GM19397 (cell line): ENCODE measurements around the gene LYRM9.
"Not testable (repeated sequence)": the region's sequence is repeated elsewhere in the genome, so short reads cannot be mapped to it uniquely, and the experiment has no call there.

Experiments
- ATAC-seq: cut with Tn5 transposase; IDR thresholded peaks from one replicate; pipeline ENCODE4 v1.9.1; 2021; ENCODE audit warnings: mild to moderate bottlenecking, moderate library complexity; ENCODE audit not compliant: unreplicated experiment

Gene LYRM9

GRCh38 chr17:27878776-27879562 is 14.2 kb downstream of the LYRM9 start:
- no peak for ATAC-seq

GRCh38 chr17:27873746-27874145 is 19.4 kb downstream of the LYRM9 start:
- ATAC-seq = no peak

GRCh38 chr17:27873211-27873610 is 20.0 kb downstream of the LYRM9 start:
- no peak for ATAC-seq

- ATAC-seq = no peak
Observed at GRCh38 chr17:27872776-27873175, 20.4 kb downstream of the LYRM9 start.

GRCh38 chr17:27871407-27871806 is 21.8 kb downstream of the LYRM9 start:
- no peak for ATAC-seq

GRCh38 chr17:27870345-27870744 is 22.8 kb downstream of the LYRM9 start:
- no peak for ATAC-seq

- no peak for ATAC-seq
Observed at GRCh38 chr17:27868565-27868964, 24.6 kb downstream of the LYRM9 start.

- ATAC-seq = no peak
Observed at GRCh38 chr17:27862840-27863239, 30.3 kb downstream of the LYRM9 start.

GRCh38 chr17:27862004-27862403 is 31.2 kb downstream of the LYRM9 start:
- no peak for ATAC-seq

GRCh38 chr17:27860971-27861664 is 32.0 kb downstream of the LYRM9 start:
- no peak for ATAC-seq

GRCh38 chr17:27858621-27859305 is 34.4 kb downstream of the LYRM9 start:
- no peak for ATAC-seq

GRCh38 chr17:27856676-27857432 is 36.3 kb downstream of the LYRM9 start:
- no peak for ATAC-seq

- no peak for ATAC-seq
Observed at GRCh38 chr17:27855454-27855853, 37.7 kb downstream of the LYRM9 start.

- ATAC-seq = no peak
Observed at GRCh38 chr17:27854163-27854562, 39.0 kb downstream of the LYRM9 start.

GRCh38 chr17:27853091-27853490 is 40.1 kb downstream of the LYRM9 start:
- no peak for ATAC-seq

- ATAC-seq = no peak
Observed at GRCh38 chr17:27849474-27850185, 43.5 kb downstream of the LYRM9 start.

GRCh38 chr17:27848931-27849330 is 44.2 kb downstream of the LYRM9 start:
- ATAC-seq = no peak

GRCh38 chr17:27846808-27847307 is 46.3 kb downstream of the LYRM9 start:
- ATAC-seq = not testable (repeated sequence)

GRCh38 chr17:27846042-27846655 is 47.0 kb downstream of the LYRM9 start:
- no peak for ATAC-seq
